COR-L47 (cell line): Measurements from ENCODE around the gene SKAP1.

Source experiments
- DNase-seq: peaks from one replicate; lab custom pipeline; 2025; lab: John Stamatoyannopoulos, UW

SKAP1 gene

GRCh38 chr17:48104440-48104839 lies 325.6 kb downstream of the SKAP1 start:
- no peak for DNase-seq

- no peak for DNase-seq
These were observed 327.0 kb downstream of the SKAP1 start for GRCh38 chr17:48102798-48103715.

GRCh38 chr17:48102043-48102750 lies 327.8 kb downstream of the SKAP1 start:
- DNase-seq, result no peak

GRCh38 chr17:48101012-48101720 lies 328.8 kb downstream of the SKAP1 start, which contains the start of gene CBX1:
TSS of gene CBX1 (minus strand) at chr17:48101478. CDS start at chr17:48077004, 24,474 bp downstream.
- peak; percentile 96 for DNase-seq

- peak; percentile 18 for DNase-seq
These were observed 329.4 kb downstream of the SKAP1 start for GRCh38 chr17:48100591-48101011.

GRCh38 chr17:48100160-48100559 lies 329.9 kb downstream of the SKAP1 start:
- no peak for DNase-seq

GRCh38 chr17:48095611-48096010 lies 334.4 kb downstream of the SKAP1 start:
- no peak for DNase-seq

GRCh38 chr17:48093341-48094045 lies 336.5 kb downstream of the SKAP1 start:
- no peak for DNase-seq

- DNase-seq, result no peak
These were observed 345.1 kb downstream of the SKAP1 start for GRCh38 chr17:48084932-48085331.
